ENCODE measurements around the gene MED31.

DNA sequence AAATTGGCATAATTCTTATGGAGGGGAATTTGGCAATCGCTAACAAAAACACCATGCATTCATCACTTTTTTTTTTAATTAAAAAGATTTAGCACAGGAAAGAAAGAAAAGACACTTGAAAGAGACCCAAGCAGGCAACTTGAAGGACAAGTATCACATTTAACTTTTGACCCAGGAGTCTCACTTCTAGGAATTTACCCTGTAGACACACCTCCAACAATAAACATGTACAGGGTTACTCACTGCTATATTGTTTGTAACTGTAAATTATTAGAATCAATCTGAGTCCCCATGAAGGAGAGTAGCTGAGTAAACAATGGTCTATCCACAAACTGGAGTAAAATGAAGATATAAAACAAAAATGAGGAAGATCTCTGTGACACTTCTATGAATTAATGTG is 21.0 kb downstream of the MED31 start:
- no peak for TF ChIP-seq CTCF (IDR thresholded peaks at IDR 0.05)
- no peak for TF ChIP-seq POLR2A (IDR thresholded peaks at IDR 0.05)

All from testis (tissue), 2 donors.